Measurements from ENCODE around the gene CLN3.

Gene CLN3

GRCh38 chr16:28491970-28492474 lies at the start of gene CLN3:
Gene CLN3 (minus strand): TSS chr16:28492074. CDS start chr16:28491759, 315 bp downstream.
- in situ Hi-C loops (cut with HindIII; ENCODE audit: low sequenced_read_pairs) = no loop called here

- in situ Hi-C loops (cut with HindIII; ENCODE audit: low sequenced_read_pairs) = loop anchor here (5.0 kb wide), 1 partner anchor 38 kb away; no protein-coding TSS in a partner anchor
Observed at GRCh38 chr16:28540346-28540745, 48.5 kb upstream of the CLN3 start.

GRCh38 chr16:28538733-28539596 lies 47.1 kb upstream of the CLN3 start, which contains the start of gene NUPR1:
Gene NUPR1 (minus strand): TSS chr16:28538974. CDS start chr16:28538907, 67 bp downstream.
- in situ Hi-C loops (cut with HindIII; ENCODE audit: low sequenced_read_pairs) = no loop called here

- in situ Hi-C loops (cut with HindIII; ENCODE audit: low sequenced_read_pairs) = no loop called here
Observed at GRCh38 chr16:28537964-28538732, 46.3 kb upstream of the CLN3 start.

DNA sequence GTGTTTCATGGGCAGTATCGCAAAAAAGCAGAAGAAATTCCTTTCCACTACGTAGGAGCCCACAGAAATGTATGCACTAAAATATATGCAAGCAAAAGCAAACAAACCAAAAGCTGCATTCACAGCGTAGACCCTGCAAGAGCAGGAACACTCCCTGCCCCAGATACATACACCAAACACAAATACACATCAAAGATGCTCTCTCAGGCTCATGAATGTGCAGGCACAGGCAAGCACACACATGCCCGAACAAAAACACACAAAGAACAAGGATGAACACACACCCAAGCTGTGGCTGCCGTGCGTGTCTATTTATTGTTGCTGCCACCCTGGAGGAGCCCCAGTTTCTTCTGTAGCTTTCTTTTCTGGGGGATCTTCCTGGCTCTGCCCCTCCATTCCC lies 45.2 kb upstream of the CLN3 start:
- in situ Hi-C loops (cut with HindIII; ENCODE audit: low sequenced_read_pairs) = no loop called here

- in situ Hi-C loops (cut with HindIII; ENCODE audit: low sequenced_read_pairs) = no loop called here
Observed at GRCh38 chr16:28534542-28535373, 42.9 kb upstream of the CLN3 start.

DNA sequence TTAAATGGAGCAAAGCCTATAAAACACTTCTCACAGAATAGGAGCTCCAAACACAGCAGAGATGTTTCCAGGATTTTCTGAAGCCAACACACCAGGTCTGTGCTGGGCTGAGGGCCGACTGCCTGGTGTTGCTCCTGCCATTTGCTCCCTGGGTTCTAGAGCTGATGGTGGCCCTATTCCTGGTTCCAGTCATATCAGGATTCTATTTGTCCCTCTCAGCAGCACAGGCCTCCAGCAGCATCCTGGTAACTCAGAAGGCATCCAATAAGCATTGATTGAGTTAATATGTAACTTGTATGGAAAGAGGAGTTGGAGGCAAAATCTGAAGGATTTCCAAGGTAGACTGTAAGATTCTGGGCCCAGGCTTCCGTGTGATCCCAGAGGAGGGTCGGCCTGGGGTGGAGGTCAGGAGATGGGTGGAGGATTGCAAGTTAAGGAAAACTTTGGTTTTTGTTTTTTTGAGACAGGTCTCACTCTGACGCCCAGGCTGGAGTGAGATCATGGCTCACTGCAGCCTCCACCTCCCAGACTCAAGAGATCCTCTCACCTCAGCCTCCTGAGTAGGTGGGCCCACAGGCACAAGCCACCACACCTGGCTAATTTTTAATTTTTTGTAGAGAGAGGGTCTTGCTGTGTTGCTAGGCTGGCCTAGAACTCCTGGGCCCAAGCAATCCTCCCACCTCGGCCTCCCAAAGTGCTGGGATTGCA lies 41.2 kb upstream of the CLN3 start:
- in situ Hi-C loops (cut with HindIII; ENCODE audit: low sequenced_read_pairs) = no loop called here

DNA sequence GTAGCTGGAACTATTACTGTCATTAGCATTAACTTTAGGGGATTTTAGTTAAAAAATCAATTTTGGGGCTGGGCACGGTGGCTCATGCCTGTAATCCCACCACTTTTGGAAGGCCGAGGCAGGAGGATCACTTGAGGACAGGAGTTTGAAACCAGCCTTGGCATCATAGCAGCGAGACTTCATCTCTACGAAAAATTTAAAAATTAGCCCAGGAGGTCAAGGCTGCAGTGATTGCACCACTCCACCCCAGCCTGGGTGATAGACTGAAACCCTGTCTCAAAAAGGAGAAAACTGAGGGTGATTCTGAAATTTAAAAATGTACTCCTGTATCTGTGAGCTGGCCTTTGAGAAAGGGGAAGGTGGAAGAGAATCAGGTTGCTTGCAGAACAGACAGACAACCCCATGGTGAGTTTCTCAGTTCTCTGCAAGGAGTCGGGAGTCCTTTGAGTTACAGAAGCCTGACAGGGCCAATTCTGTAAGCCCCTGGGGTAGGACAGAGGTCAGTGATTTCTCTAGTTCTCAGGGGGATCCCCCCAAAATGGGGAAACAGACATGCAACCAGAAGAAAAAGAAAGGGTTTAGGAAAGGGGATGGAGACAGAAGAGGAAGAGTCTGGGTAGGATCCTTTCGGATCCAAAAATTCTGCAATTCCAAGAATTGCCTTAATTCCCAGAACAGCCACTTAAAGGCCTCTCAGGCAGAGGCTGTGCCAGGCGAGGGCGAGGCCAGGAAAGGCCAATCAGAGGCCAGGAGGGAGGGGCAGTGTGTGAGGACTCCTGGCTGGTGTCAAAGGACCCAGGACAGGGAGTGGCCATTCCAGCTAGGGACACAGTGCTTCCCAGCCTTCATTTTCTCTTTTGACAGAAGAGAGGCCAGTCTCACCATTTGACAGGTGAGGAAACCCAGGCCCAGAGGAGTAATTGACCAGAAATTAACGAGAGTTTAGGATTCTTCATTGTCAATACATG lies 40.2 kb upstream of the CLN3 start:
- in situ Hi-C loops (cut with HindIII; ENCODE audit: low sequenced_read_pairs) = no loop called here

DNA sequence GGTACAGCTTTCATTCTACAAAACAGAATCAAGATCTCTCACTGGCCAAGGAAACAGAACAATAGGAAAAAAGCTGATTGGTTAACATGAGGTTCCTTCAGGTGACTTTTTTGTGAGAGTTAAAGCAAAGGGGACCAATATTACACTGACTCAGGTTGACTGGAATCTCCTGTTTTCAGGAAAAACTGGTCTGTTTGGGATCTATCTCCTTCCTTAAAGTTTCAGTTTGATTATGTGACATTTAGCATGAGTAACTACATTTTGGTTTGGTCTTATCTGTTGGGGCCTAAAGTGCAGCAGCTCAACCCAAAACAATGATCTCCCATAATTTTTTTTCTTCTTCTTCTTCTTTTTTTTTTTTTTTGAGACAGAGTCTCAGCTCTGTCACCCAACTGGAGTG lies 37.2 kb upstream of the CLN3 start:
- in situ Hi-C loops (cut with HindIII; ENCODE audit: low sequenced_read_pairs) = loop anchor here (10.0 kb wide), 1 partner anchor 346 kb away; the partner anchor contains the start of gene ATP2A1

DNA sequence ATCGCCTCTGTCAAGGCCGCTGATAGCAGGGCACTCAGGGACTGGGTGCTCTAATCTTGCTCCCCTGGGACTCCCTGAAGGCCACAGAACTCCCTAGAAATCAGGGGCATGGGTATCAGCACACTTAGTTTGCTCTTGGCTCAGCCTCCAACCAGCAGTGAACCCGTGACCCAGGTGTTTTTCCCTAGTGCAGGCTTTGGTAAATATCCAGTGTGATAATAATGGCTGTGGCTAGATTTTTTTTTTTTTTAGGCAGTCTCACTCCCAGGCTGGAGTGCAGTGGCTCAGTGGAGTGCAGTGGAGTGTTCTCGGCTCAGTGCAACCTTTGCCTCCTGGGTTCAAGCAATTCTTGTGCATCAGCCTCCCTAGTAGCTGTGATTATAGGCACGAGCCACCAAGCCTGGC lies 36.6 kb upstream of the CLN3 start:
- in situ Hi-C loops (cut with HindIII; ENCODE audit: low sequenced_read_pairs) = loop anchor here (10.0 kb wide), 1 partner anchor 346 kb away; the partner anchor contains the start of gene ATP2A1

DNA sequence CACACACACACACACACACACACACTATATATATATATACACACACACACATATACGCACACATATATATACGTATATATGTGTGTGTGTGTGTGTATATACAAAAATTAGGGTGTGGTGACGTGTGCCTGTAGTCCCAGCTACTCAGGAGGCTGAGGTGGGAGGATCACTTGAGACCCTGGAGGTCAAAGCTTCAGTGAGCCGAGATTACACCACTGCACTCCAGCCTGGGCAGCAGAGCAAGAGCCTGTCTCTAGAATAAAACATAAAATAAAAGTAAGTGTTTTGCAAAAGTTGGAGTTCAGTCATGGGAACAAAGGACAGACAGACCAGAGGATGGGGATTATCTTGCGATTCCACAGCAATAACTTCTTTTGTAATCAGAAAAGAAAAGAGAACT lies 36.1 kb upstream of the CLN3 start:
- in situ Hi-C loops (cut with HindIII; ENCODE audit: low sequenced_read_pairs) = loop anchor here (10.0 kb wide), 1 partner anchor 347 kb away; the partner anchor contains the start of gene ATP2A1

GRCh38 chr16:28527100-28527785 lies 35.4 kb upstream of the CLN3 start:
- in situ Hi-C loops (cut with HindIII; ENCODE audit: low sequenced_read_pairs) = loop anchor here (10.0 kb wide), 1 partner anchor 348 kb away; the partner anchor contains the start of gene ATP2A1

DNA sequence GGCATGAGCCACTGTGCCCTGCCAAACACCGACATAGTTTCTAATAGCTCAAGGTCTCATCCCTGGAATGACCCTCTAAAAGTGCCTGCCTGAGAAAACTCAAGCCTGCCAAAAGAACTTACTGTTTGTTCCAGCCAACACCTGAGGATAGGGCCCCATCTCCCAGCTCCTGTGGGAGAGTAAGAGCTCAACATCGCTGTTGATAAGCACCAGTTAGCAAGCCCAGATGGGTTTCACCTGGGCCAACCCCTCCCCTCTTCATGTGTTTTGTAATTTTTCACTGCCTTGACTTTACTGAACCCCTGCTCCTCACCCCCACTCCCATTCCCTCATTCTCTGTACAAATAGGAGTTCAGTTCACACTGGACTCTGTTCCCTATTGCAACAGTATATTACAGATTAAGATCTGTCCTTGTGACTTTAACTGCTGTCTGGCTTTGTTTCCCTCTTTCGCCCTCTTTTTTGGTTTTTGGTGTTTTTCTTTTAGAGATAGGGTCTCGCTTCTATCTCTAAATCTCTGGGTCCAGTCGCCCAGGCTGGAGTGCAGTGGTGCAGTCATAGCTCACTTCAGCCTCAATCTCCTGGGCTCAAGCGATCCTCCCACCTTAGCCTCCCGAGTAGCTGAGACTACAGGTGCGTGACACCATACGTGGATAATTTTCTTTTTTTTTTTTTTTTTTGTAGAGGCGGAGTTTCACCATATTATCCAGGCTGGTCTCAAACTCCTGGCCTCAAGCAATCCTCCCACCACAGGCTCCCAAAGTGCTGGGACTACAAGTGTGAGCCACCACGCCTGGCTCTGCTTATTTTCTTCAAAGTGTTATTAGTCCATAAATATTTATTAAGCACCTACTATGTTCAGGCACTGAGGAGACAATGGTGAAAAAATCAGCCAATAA lies 34.6 kb upstream of the CLN3 start:
- in situ Hi-C loops (cut with HindIII; ENCODE audit: low sequenced_read_pairs) = loop anchor here (10.0 kb wide), 1 partner anchor 348 kb away; the partner anchor contains the start of gene ATP2A1

DNA sequence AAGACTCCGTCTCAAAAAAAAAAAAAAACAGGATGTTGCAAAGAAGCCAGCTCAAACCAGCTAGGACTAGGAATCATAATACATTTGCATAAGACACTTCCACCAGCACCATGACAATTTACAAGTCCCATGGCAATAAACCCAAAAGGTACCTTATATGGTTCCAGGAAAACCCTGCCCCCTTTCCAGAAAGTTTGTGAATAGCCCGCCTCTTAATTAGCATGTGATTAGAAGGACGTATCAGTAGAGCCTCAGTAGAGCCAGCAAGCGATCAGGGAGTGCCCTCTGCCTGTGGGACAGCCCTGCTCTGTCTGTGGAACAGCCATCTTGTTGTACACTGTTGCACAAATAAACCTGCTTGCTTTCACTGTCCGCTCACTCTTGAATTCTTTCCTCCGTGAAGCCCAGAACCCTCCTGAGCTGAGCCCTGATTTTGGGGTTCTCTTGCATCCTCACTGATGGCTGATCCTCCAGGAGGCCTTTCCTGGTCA lies 32.9 kb upstream of the CLN3 start:
- in situ Hi-C loops (cut with HindIII; ENCODE audit: low sequenced_read_pairs) = loop anchor here (10.0 kb wide), 1 partner anchor 350 kb away; the partner anchor contains the start of gene ATP2A1

DNA sequence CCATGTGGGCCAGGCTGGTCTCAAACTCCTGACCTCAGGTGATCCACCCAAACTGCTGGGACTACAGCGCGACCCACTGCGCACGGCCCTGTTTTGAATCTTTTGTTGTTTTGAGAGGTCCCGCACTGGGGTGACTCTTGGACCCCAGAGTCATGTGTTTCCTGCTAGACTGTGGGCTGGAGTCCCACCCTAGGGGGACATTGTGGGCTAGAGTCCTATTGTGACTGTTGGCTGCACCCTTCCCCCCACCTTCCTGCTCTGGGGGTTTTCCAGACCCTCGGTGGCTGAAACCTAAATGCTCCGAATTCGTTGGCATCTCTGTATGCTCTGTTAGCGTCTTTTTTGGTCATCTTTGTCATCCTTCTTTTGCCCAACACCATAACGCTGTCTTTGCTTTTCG lies 30.9 kb upstream of the CLN3 start:
- in situ Hi-C loops (cut with HindIII; ENCODE audit: low sequenced_read_pairs) = loop anchor here (10.0 kb wide), 1 partner anchor 352 kb away; the partner anchor contains the start of gene ATP2A1

- in situ Hi-C loops (cut with HindIII; ENCODE audit: low sequenced_read_pairs) = loop anchor here (10.0 kb wide), 1 partner anchor 353 kb away; the partner anchor contains the start of gene ATP2A1
Observed at GRCh38 chr16:28521436-28521835, 29.6 kb upstream of the CLN3 start.
